Measurements from ENCODE around the gene OR1F1. TPM values are rescaled to one million over a fixed set of nuclear protein-coding genes. Genes with fewer than 3 reads are reported as not detected.

The OR1F1 gene
- total and polyA plus RNA-seq, 9 of the 15 experiments (the other 6 are each of a cell fraction or from before 2014, with no cell fraction given): 0.15 to 0.61 (median 0.35) TPM; not detected in 3

DNA sequence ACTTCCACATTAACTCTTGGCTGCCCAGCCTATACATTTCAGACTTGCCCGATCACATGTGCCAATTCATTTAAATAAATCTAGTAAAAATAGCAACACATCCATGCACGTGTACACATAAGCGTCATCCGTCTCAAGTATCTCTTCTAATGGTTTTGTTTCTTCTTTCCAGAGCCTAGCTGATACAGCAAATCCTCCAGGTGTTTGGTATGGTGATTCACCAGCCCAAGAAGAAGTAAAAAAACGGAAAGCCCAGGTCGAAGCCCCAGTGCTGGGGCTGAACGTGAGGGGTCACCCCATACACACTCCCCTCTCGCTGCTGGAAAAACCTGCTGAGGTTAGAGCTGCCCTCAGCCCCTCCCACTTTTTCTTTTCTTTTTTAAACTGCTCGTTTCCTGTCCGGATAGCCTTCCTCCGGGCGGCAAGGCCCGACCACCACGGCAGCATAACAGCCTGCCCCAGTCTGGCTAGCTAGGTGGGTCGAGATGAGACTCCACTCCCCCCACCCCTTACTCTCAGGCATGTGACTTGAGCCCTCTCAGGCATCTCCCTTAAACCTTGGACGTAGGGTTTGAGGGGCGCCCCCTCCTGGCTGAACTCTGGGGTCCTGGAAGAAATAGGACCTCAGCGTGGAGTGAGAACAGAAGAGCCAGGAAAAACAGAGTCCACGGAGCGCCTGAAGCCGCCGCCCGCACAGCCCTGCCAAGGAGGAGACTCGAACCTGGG, 13.9 kb upstream of the OR1F1 start (continued):
- TF ChIP-seq, protein P1, sequence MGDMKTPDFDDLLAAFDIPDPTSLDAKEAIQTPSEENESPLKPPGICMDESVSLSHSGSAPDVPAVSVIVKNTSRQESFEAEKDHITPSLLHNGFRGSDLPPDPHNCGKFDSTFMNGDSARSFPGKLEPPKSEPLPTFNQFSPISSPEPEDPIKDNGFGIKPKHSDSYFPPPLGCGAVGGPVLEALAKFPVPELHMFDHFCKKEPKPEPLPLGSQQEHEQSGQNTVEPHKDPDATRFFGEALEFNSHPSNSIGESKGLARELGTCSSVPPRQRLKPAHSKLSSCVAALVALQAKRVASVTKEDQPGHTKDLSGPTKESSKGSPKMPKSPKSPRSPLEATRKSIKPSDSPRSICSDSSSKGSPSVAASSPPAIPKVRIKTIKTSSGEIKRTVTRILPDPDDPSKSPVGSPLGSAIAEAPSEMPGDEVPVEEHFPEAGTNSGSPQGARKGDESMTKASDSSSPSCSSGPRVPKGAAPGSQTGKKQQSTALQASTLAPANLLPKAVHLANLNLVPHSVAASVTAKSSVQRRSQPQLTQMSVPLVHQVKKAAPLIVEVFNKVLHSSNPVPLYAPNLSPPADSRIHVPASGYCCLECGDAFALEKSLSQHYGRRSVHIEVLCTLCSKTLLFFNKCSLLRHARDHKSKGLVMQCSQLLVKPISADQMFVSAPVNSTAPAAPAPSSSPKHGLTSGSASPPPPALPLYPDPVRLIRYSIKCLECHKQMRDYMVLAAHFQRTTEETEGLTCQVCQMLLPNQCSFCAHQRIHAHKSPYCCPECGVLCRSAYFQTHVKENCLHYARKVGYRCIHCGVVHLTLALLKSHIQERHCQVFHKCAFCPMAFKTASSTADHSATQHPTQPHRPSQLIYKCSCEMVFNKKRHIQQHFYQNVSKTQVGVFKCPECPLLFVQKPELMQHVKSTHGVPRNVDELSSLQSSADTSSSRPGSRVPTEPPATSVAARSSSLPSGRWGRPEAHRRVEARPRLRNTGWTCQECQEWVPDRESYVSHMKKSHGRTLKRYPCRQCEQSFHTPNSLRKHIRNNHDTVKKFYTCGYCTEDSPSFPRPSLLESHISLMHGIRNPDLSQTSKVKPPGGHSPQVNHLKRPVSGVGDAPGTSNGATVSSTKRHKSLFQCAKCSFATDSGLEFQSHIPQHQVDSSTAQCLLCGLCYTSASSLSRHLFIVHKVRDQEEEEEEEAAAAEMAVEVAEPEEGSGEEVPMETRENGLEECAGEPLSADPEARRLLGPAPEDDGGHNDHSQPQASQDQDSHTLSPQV (IDR thresholded peaks at IDR 0.05): no peak
- TF ChIP-seq HMG20B (CRISPR knock-in tag; IDR thresholded peaks at IDR 0.05) (no peak), ZNF253 (CRISPR knock-in tag; conservative IDR thresholded peaks at IDR 0.05) (no peak), KAT2B (IDR thresholded peaks at IDR 0.05; ENCODE audit: low read depth, low read length) (no peak), POLR3A (IDR thresholded peaks at IDR 0.05; ENCODE audit: borderline replicate concordance, extremely low read depth, insufficient read depth, insufficient read length) (no peak), HLTF (IDR thresholded peaks at IDR 0.05) (no peak), XRCC3 (IDR thresholded peaks at IDR 0.05) (no peak), EP400 (IDR thresholded peaks at IDR 0.05) (no peak), ZC3H11A (IDR thresholded peaks at IDR 0.05; ENCODE audit: low read depth, low read length) (no peak), COPS2 (conservative IDR thresholded peaks at IDR 0.05) (no peak), KDM1A (IDR thresholded peaks at IDR 0.05) (no peak), ZNF174 (CRISPR knock-in tag; IDR thresholded peaks at IDR 0.05) (no peak), TRIM28 (IDR thresholded peaks at IDR 0.05) (no peak), ZNF444 (CRISPR knock-in tag; IDR thresholded peaks at IDR 0.05) (no peak), NFYB (IDR thresholded peaks at IDR 0.05; ENCODE audit: extremely low read depth, insufficient read length) (no peak), CBX3 (IDR thresholded peaks at IDR 0.05; ENCODE audit: borderline replicate concordance in 1 of 2, low read length in 2 of 2) (no peak; a peak in 1 of 3 replicates), TCF7L2 (IDR thresholded peaks at IDR 0.05; ENCODE audit: low read depth, low read length) (no peak)
- TF ChIP-seq, protein P2, sequence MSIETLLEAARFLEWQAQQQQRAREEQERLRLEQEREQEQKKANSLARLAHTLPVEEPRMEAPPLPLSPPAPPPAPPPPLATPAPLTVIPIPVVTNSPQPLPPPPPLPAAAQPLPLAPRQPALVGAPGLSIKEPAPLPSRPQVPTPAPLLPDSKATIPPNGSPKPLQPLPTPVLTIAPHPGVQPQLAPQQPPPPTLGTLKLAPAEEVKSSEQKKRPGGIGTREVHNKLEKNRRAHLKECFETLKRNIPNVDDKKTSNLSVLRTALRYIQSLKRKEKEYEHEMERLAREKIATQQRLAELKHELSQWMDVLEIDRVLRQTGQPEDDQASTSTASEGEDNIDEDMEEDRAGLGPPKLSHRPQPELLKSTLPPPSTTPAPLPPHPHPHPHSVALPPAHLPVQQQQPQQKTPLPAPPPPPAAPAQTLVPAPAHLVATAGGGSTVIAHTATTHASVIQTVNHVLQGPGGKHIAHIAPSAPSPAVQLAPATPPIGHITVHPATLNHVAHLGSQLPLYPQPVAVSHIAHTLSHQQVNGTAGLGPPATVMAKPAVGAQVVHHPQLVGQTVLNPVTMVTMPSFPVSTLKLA (conservative IDR thresholded peaks at IDR 0.05): 0 out of 4 replicates have a peak, but pooled peaks have one; percentile 32 to 42
- TF ChIP-seq, protein P3, sequence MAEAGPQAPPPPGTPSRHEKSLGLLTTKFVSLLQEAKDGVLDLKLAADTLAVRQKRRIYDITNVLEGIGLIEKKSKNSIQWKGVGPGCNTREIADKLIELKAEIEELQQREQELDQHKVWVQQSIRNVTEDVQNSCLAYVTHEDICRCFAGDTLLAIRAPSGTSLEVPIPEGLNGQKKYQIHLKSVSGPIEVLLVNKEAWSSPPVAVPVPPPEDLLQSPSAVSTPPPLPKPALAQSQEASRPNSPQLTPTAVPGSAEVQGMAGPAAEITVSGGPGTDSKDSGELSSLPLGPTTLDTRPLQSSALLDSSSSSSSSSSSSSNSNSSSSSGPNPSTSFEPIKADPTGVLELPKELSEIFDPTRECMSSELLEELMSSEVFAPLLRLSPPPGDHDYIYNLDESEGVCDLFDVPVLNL (CRISPR knock-in tag; IDR thresholded peaks at IDR 0.05; ENCODE audit: low read depth): no peak
- TF ChIP-seq, protein P4, sequence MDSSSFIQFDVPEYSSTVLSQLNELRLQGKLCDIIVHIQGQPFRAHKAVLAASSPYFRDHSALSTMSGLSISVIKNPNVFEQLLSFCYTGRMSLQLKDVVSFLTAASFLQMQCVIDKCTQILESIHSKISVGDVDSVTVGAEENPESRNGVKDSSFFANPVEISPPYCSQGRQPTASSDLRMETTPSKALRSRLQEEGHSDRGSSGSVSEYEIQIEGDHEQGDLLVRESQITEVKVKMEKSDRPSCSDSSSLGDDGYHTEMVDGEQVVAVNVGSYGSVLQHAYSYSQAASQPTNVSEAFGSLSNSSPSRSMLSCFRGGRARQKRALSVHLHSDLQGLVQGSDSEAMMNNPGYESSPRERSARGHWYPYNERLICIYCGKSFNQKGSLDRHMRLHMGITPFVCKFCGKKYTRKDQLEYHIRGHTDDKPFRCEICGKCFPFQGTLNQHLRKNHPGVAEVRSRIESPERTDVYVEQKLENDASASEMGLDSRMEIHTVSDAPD (CRISPR knock-in tag; IDR thresholded peaks at IDR 0.05): no peak
- TF ChIP-seq, protein P5, sequence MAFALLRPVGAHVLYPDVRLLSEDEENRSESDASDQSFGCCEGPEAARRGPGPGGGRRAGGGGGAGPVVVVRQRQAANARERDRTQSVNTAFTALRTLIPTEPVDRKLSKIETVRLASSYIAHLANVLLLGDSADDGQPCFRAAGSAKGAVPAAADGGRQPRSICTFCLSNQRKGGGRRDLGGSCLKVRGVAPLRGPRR (CRISPR knock-in tag; IDR thresholded peaks at IDR 0.05): no peak
